Erythroblast (primary cell): ENCODE data around the gene SPCS1.

ENCODE experiments used
- GATA1 ChIP-seq: IDR thresholded peaks from 2 replicates; pipeline ENCODE4 v1.6.1; 2011; ENCODE audit warnings: low read depth, mild to moderate bottlenecking, control low read depth, low read length, moderate library complexity
- POLR2A ChIP-seq: IDR thresholded peaks from 2 replicates; pipeline ENCODE4 v1.6.1; 2011; ENCODE audit warnings: mild to moderate bottlenecking, low read length

DNA sequence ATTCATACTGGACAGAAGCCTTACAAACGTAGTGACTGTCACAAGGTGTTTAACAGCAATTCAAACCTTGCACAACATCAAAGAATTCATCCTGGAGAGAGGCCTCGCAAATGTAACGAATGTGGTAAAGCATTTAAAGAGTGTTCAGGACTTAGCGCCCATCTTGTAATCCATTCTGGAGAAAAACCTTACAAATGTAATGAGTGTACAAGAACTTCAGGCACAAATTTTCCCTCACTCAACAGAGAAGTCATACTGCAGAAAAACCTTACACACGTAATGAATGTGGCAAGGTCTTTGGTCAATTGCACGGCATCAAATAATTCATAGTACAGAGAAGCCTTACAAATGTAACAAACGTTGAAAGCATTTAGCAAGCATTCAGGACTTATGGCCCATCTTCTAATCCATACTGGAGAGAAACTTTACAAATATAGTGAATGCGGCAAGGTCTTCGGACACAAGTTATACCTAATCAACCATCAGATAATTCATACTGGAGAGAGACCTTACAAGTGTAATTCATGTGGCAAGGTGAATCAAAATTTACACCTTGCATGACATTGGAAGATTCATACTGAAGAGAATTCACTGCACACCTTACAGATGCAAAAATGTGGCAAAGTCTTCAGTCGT, 27.5 kb downstream of the SPCS1 start:
- no peak for TF ChIP-seq POLR2A
- TF ChIP-seq GATA1 = no peak
